ENCODE measurements around the gene MYO18A.

MYO18A gene

DNA sequence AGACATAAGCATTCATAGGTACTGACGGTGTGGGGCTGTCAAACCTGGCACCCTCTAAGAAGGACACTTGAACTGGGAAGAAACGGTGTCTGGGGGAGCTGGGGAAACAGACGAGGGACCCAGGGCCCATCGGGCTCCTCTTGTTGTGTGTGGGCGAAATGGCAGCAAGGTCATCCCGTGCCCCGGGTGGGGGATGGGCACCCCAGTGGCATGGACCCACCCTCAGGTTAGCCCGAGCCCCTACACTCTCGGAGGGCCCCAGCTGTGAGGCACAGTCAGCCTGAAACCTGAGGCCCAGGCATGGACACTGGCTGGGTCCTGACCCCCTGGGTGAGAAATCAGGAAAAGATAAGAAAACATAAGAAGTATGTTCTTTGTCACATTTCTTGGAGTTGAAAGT, 57.1 kb downstream of the MYO18A start:
- DNase-seq, result no peak

- no peak for DNase-seq
Observed at GRCh38 chr17:29121442-29121841, 58.8 kb downstream of the MYO18A start.

- DNase-seq, result no peak
Observed at GRCh38 chr17:29120433-29120832, 59.8 kb downstream of the MYO18A start.

DNA sequence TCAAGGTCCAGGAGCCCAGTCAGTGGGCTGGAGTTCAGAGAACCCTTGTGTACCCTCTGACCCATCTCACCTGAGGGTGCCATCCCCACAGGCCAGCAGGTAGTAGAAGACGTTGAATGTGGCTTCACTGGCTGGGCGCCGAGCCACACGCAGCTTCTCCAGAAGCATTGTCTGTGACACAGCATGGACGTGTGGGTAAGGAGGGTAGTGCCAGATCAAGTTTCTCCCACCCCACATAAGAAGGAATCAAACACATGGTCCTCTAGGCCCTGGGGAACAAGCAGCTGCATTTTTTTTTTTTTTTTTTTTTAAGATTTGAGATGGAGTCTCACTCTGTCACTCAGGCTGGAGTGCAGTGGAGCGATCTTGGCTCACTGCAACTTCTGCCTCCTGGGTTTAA, 60.9 kb downstream of the MYO18A start:
- DNase-seq, result no peak

GRCh38 chr17:29116804-29117753, 63.1 kb downstream of the MYO18A start:
- DNase-seq, result peak; percentile 87

DNA sequence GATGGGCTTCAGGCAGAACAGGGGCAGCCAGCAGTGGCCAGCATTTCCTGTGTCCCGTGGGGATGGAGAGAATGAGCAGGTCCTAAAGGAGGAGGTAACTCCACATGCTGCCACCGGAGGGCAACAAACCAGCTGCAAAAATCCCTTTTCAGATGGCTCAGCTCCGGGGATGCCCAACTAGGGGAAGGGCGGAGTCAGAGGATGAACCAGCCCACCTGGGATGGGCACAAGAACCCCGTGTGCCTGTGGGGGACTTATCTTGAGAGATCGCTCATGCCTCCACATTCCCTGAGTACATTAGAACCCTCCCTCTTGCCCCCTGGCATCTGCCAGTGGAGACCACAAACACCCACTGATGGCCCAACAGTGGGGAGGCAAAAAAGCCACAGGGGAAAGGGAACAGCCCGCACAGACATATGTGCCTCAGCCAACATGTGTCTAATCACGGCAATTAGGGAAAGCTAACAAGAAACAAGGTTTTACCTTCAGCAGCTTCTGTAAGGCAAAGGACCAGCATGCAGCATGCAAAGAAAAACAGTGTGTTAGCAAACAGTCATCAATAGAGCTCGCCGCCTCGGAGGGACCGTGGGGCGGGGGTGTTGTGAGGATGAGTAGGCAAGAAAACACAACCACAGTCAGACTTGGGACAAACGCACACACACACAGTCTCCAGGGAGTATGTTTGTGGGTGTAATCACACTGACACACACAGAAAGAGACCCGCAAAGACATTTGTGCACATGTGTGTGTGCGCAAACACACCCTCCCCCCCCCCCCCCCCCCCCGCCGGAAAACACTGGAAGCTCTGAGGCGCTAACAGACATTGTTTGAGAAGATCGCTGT, 64.0 kb downstream of the MYO18A start:
- DNase-seq, result peak; percentile 63

DNA sequence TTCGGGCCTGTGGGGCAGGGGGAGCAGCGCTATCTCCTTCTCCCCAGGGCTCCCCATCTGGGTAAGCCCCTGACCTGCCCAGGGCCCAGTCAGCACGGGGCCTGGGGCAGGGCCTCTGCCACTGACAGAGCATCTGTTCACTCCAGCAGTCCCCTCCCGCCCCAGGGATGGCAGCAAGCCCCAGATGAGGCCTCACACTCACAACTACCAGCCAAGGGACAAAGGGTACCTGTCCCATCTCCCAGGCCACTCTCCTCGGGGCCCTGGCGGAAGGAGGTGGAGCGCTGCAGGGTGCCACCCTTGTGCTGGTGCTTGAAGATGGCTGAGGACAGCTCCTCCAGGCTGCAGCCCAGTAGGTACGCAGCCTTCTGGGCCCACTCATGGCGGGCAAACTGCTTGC, 64.8 kb downstream of the MYO18A start:
- DNase-seq, result no peak

GRCh38 chr17:29114141-29114540, 66.1 kb downstream of the MYO18A start:
- peak; percentile 72 for DNase-seq

GRCh38 chr17:29113334-29113733, 66.9 kb downstream of the MYO18A start:
- DNase-seq, result no peak

DNA sequence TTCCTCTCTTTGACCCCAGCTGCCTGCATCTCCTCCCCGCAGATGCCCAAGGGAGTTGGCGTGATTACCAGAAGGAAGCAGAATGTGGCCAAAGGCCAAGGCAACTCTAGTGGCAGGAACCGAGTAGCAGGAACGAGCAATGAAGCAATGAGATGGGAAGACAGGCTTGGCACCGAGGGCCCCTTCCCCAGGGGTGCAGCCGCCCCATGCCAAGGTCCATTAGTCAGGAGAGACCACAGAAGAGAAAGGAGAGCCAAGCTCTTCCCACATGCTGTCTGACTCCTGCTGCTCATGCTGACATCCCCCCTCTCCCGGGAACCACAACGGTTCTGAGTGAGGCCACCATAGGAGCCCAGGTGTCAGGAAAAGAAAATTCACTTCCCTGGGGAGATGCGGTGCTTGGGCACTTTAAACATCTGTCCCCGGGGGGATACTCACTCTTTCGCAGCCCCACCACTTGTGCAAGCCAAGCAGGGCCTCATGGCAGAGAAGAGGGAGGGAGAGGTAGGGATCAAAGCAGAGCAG, 67.4 kb downstream of the MYO18A start:
- peak; percentile 12 for DNase-seq

DNA sequence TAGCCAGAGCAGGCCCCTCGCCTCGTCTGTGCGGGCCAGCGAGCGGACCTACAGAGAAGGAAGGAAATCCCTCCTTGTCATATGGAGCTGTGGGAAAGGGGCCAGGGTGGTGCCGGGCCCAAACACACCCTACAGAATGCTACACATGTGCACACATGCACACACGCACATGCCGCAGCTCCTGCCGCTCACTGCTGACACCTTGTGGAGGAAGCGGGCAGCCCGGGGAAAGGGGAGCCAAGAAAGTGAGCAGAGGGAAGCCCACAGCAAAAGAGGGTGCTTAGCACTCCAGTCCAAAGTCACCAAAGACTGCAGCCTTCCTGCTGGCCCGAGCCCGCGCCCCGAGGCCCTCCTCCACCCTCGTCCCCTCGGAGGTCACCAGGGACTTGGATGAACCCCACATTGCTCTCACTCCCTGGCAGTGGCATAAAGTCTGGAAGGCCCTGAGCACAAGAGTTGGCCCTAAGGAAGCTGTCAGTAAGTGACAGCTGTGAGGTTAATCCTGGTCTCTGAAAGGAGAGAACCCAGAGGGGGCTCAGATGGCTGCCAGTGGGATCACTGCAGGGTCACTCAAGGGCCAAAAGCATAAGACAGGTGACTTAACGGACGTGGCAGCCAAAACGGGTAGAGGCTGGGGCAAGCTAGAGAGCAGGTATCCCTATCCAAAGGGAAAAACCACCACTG, 68.2 kb downstream of the MYO18A start:
- DNase-seq, result peak; percentile 71

DNA sequence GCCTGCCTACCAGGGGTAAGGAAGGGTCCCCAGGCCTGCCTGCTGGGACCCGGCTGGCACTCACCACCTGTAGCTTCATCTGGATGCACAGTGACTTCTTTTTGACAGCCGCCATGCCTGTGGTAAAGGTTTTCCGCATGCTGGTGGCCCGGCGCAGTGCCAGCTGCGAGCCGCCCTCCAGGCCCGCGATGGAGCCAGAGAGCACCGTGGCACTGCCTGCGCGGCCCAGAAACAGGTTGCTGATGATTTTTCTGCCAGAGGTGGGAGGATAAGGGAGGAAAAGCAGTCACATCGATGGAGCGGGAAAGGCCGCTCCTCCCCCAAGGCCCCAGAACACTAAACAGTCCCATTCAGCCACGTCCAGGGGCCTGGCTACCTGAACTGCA, 69.8 kb downstream of the MYO18A start:
- no peak for DNase-seq

DNA sequence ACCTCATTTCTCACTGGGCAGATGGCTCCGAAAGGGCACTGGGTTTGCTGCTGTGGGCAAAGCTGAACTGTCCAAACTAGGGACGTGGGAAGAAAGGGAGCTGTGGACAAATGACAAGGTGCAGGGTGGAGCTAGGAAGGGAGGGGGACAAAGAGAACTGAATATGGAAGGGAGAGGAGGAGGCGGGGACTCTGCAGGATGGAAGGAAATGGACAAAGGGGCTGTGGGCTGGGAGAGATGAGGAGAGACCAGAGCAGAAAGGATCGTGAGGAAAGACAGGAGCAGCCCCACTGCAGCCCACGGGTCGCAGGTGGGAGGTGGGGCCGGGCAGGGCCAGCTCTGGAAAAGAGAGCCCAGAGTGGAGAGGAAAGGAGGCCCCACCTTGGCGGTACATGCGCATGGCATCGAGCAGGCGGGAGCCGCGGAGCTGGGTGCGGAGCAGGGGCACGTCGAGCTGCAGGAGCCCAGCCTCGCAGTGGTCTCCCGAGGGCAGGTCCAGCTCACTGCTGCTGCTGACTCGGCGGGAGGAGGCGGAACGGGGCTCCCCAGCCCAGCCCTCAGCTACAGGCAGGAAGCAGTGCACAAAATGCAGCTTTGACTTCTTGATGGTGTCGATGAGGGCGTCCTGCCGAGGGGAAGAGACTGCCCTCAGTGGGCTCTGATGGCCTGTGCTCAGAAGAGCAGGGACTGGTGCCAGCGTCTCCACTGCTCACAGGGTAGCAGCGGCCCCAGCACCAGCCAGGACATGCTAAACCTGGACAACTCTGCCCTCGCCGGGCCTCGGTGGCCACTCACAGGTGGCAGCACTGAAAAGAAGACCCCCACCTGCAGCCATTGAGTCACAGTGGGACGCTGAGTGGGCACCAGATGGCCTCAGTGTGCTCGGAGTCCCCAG, 70.5 kb downstream of the MYO18A start:
- DNase-seq, result no peak

DNA sequence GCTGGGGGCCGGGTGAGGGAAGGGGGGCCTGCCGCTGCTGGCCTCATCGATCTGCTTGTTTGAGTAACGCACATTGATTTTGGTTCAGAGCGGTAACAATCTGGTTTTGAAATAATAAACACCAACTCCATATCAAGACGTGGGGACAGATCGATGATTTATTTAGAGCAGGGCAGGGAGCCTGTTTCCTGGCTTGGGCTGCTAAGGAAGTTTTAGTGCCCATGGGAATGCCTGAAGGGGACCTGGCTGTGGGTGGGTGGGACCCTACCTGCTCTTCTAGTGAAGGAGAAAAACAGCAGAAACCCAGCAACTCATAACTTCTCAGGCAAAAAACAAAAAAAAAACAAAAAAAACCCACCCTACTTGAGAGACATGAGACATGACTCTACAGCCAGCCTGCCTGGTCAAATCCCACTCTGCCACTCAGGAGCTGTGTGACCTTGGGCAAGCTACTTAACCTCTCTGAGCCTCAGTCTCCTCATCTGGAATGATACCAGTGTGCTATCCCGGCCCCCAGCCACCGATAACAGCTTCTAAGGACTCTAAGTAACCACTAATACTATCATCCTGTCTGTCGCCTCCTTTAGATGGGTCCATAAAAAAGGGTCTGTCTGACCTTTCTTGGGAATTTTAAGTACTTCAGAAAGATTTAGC, 71.2 kb downstream of the MYO18A start:
- DNase-seq, result no peak

DNA sequence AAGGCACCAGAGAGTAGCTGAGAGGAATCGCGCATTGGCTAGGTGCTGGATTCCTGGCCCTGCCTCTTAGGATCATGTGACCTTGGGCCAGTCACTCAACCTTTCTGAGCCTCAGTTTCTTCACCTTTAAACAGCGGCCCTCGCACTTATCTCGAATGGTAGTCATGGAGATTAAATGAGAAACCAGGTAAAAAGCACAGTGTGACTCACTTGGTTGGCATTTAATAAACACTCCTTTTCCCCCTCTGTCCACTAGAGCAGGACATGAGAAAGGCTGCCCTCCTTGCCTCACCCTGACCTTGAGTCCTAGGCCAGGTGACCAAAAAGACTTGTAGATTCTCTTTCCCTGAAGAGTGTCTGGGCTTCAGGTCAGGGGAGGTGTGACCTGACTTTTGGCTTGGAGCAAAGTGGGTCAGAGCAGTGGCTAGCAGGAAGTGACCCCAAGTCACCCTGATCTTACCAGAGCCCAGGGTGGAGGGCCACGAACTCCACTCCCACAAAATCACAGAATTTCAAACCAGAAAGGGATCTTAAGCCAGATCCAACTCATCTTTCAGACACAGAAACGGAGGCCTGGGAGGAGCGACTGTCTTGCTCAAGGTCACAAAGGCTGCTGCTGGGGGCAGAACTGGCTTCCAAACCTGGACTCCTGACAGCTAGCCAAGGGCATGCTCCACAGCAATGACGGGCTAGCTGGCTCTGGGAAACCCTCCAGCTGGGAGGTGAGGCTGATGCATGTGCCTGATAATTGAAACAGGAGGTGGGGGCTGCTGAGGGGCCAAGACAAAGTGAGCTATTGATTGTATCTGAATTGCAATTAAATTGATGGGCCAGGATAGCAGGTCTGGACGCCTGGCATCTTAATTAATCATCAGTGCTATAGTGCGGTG, 72.0 kb downstream of the MYO18A start:
- DNase-seq, result no peak

DNA sequence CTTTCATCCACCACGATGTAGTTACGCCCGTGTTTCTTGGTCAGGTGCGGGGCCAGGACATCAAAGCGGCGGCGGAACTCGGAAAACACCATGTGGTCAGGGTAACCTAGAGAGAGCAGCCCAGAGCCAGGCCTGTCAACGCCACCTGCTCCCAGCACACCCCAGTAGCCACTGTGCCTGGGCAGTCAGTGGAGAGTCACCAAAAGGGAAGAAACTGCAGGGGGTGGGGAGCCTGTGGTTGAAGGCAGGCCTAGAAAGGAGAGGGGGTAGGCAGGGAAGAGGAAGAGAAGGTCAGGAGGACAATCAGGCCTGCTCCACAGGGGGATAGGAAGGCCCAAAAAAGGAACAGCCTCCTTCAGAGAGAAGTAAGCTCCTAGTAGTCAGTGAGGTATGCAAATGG, 73.1 kb downstream of the MYO18A start:
- DNase-seq, result no peak

DNA sequence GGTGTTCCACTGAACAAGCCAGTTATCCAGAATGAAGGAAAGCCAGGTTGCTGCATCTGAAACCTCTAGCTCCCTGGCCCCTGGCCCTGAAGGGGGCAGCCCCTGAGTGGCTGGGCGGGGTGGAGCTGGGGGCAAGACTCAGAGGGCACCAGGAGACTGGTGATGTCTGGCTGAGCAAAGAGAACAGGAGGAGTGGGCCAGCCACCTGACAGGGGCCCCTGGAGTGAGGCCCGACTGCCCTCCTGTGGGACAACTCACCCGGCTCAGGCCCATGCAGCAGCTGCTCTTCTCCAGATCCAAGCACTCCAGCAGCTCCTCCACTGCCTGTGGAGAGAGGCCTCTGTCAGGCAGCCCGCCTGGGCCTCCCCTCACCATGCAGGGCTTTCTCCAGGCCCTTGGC, 76.9 kb downstream of the MYO18A start:
- no peak for DNase-seq

DNA sequence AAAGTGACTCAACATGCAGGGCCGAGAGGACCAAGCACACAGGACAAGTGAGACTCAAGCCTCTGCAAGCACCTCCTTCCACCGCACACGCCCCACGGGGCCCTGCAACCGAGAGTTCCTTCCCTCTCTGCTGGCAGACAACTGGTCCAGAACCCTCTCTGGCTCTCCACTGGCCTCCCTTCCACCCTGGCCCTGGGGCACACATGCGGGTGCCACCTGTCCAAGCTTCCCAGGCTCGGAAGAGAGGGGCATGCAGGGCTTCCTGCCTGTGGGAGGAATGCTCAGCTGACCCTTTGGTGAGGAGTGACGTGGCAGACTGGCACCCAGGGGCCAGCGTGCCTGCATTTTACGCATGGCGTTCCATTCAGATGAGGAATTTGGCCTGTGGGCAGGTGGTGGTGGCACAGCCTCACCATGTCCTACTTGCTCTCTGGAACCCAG, 77.4 kb downstream of the MYO18A start:
- DNase-seq, result no peak

- no peak for DNase-seq
Observed at GRCh38 chr17:29102046-29102445, 78.2 kb downstream of the MYO18A start.

GRCh38 chr17:29100296-29100695, 79.9 kb downstream of the MYO18A start:
- no peak for DNase-seq

Data from suppressor macrophage treated with lipopolysaccharide for 4 hours (primary cell).